ENCODE results near the gene TTC27.
A peak's percentile ranks its signal among the peaks of the same experiment; 100 is the strongest.
"Not testable (repeated sequence)": the region's sequence is repeated elsewhere in the genome, so short reads cannot be mapped to it uniquely, and the experiment has no call there.

The TTC27 gene

DNA sequence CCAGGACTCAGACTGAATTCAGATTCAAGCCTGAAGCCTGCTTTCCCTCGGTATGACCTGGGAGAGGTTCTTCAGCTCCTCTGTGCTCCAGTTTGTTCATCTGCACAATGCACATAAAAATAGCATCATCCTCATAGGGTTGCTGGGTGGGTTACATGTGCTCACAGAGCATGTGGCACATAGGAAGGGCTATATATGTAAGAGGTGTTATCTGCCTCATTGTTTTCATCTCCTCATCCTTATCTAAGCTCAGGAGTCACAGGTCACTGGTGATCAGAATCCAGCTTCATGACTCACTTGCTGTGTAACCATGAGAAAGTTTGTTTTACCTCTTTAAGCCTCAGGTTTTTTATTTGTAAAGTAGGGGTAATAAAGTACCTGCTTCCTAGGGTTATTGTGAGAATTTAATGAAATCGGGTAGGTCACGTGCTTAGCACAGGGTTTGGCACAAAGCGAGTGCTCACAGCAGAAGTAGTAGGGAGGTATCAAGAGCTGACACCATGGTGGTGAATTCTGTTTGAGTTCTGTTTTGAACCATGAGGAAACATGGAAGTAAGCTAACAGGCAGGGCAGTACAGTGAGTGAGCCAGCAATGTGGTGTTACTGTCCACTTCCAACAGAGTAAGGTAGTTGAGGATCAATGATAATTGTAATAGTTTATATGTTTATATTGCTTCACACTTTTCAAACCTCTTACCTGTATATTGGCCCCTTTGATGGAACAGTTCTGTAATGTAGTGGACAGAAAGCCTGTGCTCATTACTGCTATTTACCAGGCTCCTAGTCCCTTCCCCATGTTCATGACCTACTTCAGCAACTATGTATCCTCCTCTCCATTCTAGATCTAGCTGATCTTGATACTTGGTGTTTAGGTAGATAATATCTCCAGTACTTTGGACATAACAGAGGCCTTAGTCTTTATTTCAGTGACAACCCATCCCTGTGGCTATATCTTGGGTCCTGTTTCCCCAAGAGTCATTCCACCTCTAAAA is 177.6 kb downstream of the TTC27 start:
- no peak for DNase-seq (ENCODE audit: low read depth, low spot score)

DNA sequence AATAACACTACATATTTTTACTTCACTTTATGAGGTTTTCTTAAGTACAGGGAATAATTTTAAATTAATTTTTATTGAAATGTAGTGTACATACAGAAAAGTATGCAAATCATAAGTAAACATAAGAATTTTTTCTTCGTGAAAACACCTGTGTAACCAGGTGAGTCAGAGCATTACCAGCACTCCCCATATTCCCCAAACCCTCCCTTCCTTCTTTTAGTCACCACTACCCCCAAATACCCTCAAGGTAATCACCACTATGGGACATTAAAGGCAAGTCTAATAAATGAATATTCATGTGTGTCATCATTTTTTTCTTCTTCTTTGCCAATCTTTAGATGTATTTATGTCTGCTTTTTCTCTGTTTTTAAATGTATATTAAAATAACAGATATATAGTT is 179.0 kb downstream of the TTC27 start:
- DNase-seq (ENCODE audit: low read depth, low spot score): no peak

DNA sequence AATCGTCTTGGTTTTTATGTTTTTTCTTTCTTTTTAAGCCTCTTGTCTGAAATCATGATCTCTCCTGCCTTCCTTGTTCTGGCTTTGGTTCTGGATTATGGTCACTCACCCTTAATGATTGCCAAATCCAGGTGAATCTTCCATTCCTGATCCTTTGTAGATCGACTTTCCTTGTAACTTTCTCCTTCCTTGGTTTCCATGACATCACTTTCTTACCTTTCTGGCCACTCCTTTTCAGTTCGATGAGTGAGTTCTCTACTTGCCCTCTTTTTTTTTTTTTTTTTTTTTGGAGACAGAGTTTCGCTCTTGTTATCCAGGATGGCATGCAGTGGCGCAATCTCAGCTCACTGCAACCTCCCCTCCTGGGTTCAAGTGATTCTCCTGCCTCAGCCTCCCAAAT is 179.8 kb downstream of the TTC27 start:
- no peak for DNase-seq (ENCODE audit: low read depth, low spot score)

DNA sequence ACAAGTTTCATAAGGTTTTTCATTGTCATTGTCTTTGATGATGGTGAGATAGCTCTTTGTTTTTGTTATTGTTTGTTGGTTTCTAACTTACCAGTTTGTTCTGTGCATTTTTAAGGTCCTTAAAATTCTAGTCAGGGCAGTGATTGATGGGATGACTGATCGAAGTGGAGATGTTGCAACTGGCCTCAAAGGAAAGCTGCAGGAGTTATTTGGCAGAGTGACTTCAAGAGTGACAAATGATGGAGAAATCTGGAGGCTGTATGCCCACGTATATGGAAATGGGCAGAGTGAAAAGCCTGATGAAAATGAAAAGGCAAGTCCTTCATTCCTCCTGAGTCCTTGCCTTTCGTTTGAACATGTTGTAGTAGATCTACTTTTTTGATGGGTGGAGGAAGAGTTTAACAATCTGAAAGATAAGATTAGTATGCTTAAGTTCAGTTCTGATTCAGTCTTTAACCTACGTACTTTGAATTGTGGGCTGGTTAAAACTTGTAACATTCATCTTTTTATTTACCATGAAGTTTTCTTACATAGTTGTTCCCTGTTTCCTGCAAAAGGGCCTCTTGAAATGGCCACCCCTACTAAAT is 183.2 kb downstream of the TTC27 start:
- peak; percentile 26 for DNase-seq (ENCODE audit: low read depth, low spot score)

DNA sequence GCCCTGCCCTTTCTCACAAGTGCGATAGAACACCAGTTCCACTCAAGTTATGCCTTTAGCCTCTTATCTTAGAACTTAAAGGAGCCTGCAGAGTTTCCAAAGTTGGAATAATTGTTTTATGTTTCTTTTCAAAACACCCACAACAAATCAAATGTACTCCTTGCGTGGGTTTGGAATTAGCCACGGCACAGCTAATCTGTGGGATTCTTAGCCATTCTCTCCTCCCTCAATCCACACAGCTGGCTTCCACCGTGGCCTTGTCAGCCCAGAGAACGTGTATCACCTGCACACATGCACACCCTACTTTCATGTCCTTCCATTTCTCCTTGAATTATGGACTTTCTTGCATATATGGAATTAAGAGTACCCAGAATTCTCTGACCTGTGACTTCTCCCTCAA is 183.8 kb downstream of the TTC27 start:
- DNase-seq (ENCODE audit: low read depth, low spot score): no peak

DNA sequence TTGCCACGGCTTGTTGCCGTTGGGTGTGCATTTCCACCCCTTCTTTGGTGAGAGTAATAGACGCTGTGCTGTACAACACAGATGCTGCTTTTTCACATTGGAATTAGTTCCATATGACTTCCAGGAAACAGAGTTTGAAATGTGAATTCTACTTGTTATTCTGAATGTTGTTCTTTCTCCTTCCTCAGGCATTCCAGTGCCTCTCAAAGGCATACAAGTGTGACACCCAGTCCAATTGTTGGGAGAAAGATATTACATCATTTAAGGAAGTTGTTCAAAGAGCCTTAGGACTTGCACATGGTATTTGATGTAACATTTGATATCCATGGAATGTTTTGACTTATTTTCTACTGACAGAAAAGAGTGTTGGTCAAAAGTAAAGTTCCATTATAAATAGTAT is 184.5 kb downstream of the TTC27 start:
- DNase-seq (ENCODE audit: low read depth, low spot score): no peak

DNA sequence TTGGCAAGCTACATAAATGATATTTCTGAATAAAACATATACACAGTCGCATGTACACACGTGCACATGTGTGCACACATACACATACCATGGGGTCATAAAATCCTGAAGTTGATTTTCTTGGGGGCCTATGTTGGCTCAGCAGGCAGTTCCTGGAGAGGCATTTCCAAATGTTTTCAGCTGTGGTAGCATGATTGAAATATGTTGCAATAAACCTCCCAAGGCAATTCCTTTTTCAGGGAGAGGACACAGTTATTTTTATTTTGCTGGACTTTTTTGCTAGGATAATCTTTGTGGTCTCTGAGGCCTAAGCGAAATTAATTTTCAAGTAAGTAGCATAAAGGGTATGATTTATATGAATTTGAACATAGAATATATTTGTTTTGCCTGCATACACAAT is 192.2 kb downstream of the TTC27 start:
- DNase-seq (ENCODE audit: low read depth, low spot score): no peak

DNA sequence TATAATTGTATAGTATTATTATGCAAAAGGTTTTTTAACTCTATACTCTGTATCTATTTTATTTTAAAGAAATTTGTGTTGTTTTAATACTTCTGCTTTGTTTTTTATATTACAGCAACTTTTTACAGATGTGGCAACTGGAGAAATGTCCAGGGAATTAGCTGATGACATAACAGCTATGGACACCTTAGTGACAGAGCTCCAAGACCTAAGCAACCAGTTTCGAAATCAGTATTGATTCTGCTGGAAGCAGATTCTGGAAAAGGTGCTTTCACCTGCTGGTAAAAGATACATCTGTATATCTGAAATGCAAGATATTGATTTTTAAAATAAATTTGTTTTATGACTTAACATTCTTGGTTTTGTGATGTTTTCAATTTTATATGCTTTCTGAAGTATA is 192.9 kb downstream of the TTC27 start:
- no peak for DNase-seq (ENCODE audit: low read depth, low spot score)

DNA sequence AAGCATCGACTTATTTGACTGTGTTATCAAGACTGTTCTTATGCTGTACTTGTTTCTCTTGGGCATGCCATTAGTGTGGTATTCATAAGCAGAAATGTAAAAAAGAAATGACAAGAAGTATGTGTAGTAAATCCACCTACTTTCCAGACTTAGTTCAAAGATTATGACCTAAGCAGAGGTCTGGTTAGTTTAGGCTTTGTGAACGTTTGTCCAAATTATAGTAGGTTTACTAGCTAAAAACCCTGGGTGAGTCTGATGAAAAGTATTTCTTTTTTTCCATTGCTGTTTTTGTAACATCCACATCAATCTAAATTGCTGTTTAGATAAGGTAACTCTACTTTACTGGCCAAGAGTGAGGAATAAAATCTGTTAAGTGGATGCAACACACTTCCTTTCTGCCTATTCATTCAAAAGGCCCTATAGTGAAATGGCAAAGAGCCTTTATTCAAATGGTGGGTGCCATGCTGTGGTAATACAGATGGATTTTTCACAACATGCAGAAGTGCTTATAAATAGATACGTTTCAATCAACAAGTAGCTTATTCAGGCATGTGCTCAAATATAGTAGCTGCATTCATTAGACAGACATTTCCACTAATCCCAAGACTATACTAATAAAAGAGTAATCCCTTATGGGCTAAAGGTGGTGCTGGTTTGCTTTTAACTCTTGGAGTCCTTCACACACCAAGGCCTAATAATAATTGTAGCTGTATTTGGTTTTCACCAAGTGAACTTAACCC is 196.4 kb downstream of the TTC27 start:
- DNase-seq (ENCODE audit: low read depth, low spot score): no peak

DNA sequence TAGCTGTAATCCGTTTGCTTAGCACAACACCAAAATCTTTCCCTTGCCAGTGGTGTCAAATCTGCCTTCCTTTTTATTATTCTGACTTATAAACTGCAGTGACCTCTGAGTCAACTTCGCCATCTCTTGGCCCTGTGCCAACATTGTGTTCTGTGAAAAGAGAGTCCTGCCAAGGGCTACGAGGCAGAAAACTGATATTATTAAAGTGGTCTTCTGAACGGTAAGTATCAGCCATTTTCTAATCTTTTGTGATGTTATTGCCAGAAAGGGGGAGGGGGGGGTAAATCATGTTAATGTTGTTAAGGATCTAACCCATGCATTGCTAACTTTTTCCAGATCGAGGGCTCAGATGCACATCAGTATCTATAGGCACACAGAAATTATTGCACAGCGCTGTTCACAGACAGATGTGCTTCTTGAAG is 197.5 kb downstream of the TTC27 start:
- peak; percentile 59 for DNase-seq (ENCODE audit: low read depth, low spot score)

DNA sequence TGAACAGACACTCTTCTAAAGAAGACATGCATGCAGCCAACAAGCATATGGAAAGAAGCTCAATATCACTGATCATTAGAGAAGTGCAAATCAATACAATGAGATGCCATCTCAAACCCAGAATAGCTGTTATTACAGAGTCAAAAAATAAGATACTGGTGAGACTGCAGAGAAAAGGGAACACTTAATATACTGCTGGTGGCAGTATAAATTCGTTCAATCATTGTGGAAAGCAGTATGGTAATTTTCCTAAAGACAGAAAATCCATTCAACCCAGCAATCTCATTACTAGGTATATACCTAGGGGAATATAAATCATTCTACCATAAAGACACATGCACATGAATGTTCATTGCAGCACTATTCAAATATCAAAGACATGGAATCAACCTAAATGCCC is 202.3 kb downstream of the TTC27 start:
- no peak for DNase-seq (ENCODE audit: low read depth, low spot score)

DNA sequence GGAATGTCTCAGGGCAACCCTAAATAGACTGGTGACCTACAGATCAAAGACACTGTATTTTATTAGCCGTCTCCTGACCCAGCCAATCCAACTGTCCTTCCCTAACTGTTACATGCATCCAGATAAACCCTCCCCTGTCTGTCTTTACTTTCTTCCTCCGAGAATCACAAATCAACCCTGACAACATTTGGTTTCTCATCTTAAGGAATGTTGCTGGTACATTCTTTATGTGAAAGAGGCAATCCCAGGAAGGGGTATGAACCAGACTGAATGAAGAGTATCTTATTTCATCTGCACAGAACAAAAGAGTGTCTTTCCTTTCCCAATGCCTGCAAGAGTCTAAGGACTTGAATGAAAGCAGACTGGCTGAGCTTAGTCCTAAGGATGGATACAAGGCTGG is 205.0 kb downstream of the TTC27 start:
- DNase-seq (ENCODE audit: low read depth, low spot score): peak; percentile 67

DNA sequence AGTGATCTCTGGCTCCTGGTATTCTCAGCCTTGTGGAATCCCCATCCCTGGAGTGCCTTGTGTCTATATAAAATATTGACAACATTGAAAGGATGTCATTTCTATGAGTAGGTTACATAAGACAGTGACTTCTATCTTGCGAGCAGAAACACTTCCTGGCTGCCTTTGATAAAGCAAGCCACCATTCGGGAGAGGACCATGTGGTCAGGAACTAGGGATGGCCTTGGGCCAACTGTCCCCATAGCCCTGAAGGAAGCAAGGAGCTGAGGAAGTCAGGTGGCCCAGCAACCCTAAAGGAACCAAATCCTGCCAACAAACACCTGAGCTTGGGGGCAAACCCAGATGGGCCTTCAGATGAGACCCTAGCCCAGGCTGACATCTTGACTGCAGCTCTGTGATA is 205.9 kb downstream of the TTC27 start:
- no peak for DNase-seq (ENCODE audit: low read depth, low spot score)

DNA sequence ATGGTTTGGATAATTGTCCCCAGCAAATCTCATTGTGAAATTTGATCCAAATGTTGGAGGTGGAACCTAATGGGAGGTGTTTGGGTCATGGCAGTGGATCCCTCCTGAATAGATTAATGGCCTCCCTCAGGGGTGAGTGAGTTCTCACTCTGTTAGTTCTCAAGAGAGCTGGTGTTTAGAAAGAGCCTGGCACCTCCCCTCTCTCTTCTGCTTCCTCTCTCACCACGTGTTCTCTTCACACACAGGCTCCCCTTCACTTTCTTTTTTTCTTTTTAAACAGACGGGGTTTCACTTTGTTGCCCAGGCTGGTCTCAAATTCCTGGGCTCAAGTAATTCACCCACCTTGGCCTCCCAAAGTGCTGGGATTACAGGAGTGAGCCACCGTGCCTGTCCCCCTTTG is 207.3 kb downstream of the TTC27 start:
- no peak for DNase-seq (ENCODE audit: low read depth, low spot score)

DNA sequence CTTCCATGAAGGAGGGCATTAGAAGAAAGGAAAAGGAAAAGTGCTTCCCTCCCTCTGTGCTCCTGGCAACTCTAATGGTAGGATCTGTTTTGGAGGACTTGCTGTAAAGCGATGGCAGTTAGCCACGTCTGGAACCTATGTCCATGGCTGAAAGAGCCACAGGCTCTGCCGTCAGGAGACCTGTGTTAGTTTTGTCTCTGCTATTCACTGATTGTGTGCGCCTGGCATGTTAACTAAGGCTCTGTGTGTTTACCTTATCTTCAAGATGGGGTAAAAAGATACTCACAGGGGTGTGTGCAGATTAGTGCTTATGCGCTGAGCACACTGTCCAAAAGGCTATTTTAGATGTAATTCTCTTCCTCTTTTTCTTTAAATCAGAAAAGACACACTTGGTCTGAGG is 209.1 kb downstream of the TTC27 start:
- no peak for DNase-seq (ENCODE audit: low read depth, low spot score)

DNA sequence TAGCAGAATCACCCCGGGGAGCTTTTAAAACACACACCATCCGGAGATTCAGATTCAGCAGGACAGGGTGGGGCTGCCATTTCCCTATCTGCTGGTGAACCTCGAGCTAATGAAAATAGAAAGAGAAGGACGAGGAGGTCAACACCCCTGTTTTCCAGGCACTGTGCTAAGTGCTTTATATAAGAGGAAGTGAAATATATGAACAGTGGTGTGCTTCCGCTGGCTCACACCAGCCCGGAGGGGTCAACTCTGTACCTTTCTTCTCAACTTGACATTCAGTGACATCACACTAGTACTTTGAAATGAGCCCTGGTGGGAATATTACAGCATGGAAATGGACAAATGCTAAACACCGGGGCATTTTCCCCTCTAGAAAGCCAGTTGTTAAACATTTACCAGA is 210.6 kb downstream of the TTC27 start:
- DNase-seq (ENCODE audit: low read depth, low spot score): no peak

DNA sequence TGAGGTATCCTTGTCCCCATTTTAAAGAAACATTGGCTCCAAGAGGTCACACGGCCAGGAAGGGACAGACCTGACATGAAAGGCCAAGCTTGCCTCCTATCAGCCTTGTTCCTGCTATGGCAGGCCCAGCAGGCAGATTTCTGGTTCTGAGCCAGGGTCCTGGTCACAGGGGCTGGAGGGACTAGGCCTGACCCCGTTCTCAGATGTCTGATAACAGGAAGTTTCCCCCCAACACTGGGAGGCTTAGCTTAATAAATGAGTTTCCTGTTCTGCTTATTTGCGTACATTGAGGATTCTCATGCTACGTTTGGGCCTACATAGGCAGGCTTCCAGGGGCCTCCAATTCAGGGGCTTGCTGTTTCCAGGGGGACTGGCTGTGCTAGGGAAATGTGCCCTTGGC is 211.1 kb downstream of the TTC27 start:
- no peak for DNase-seq (ENCODE audit: low read depth, low spot score)

DNA sequence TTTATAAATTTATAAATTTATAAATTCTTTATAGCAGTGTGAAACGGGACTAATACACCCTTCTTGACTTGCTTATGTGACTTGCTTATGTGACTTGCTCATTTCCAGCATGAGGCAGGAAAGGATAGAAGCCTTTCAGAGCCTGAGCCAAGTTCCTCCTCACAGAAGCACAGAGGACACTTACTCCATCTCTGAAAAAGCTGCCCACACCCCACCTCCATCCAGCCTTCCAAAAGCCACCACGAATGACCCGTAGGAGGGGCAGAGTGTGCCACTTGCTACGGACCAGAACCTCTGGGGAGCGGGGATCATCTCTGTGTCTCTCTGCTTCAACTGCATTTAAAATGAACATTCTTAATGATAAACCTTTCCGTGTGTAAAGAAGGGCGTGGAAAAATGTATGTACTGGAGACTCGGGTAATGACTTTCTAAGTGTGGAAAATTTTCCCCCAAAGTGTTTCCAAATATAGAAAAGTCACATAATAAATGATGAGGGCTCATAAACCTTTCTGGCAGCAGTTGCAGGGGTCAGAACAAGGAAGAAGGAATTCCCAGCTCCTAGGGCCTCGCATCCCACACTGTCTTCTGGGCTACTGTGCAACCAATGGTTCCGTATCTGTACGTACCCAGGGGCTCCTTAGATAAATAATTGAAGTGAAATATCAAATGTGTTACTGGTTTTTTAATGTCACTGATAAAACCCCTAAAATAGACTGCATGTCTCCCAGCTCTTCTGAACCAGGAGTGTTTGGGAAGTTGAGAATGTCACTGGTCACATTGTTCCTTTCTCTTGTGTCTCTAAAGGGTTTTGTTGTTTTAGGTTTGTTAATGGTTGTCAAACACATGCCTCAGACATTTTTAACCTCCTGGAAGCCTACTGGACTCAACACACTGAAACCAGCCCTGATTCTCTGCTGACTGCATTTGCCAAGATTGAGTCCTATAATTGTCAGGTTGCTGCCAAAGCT is 214.4 kb downstream of the TTC27 start:
- no peak for DNase-seq (ENCODE audit: low read depth, low spot score)

DNA sequence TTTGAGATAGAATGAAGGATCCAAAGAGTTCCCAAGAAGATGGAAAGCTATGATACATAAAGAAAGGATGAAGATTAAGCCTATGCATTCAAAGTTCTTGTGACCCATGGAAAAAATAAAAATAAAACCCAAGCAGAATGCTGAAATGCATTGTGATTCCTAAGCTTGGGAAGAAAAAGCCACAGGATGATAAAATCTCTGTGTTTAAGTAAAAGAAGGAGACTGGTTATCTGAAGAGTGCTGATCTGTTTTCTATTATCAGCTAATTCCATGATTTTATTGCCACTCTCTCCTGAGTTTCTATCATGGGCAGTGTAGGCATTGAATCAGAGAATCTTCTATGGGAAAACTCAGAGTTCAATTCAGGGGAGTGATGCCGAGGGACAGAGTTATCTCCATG is 215.8 kb downstream of the TTC27 start:
- DNase-seq (ENCODE audit: low read depth, low spot score): no peak

DNA sequence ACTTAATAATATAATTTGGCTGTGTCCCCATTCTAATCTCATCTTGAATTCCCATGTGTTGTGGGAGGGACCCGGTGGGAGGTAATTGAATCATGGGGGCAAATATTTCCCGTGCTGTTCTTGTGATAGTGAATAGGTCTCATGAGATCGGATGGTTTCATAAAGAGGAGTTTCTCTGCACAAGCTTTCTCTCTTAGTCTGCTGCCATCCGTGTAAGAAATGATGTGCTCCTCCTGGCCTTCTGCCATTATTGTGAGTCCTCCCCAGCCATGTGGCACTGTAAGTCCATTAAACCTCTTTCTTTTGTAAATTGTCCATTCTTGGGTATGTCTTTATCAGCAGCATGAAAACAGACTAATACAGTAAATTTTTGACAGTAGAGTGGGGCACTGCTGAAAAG is 216.4 kb downstream of the TTC27 start:
- no peak for DNase-seq (ENCODE audit: low read depth, low spot score)

DNA sequence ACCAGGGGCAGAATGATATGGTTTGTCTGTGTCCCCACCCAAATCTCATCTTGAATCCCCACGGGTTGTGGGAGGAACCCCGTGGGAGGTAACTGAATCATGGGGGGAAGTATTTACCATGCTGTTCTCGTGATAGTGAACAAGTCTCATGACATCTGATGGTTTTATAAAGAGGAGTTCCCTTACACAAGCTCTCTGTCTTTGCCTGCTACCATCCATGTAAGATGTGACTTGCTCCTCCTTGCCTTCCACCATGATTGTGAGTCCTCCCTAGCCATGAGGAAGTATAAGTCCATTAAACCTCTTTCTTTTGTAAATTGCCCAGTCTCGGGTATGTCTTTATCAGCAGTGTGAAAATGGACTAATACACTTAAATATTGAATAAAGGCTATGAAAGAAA is 218.4 kb downstream of the TTC27 start:
- not testable (repeated sequence) for DNase-seq (ENCODE audit: low read depth, low spot score)
